Fibroblast of skin of right quadriceps (primary cell): ENCODE results near the gene NRXN2.

ENCODE experiments used
- DNase-seq: peaks from one replicate; pipeline ENCODE4 v3.0.0-alpha.2; 2013

The NRXN2 gene

GRCh38 chr11:64695548-64695947 is 27.4 kb downstream of the NRXN2 start:
- DNase-seq, result no peak

- DNase-seq, result no peak
Measured at GRCh38 chr11:64694821-64695365, 28.1 kb downstream of the NRXN2 start.

DNA sequence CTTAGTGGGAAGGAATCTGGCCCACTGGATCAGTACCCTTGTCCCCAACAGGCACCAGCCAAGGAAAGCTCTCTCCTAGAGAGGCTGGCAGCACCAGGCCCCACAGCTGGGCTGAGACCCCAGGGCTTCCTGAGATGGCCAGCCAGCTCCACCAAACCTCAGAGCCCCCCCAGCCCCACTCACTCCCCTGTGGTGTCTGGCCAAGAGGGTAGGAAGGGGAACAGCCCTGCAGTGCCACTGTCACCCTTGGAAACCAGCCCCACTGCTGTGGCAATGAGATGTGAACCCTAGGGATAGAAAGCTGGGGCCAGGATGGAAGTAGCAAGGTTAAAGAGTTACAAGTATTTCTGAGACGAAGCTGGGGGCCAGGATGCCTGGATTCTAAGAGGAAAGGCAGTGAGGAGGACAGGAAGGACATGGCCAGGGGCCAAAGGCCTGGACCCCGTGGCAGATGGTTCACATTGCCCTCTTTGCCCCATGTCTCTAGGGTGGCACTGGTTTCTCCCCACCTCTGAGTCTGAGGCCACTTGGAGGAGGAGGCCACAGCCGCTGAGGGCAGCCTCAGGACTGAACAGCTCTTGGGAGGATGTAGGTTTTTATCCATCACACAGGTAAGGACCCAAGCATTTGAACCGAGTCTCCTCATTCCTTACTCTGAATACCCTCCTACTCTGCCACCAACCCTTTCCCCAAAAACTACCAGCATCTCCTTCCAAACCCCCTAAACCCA is 28.8 kb downstream of the NRXN2 start:
- DNase-seq, result no peak

GRCh38 chr11:64692764-64693331 is 30.1 kb downstream of the NRXN2 start:
- DNase-seq, result no peak

DNA sequence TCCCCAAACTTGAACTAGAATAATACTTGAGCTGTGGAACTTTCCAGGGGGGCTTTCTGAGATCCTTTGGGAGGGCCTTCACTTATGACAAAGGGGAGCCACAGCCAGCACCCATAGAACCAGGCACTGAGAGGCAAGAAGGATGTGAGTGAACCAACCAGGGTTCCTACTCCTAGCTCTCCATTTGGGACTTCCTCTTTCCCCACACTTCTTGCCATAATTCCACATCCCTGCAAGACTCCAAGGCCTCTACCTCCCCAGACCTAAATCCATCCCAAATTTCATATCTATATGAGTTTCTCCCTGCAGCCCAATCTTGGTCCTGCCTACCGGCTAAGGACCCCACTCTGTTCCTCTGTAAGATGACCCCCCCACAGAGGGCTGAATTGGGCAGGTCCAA is 31.5 kb downstream of the NRXN2 start:
- DNase-seq, result no peak

DNA sequence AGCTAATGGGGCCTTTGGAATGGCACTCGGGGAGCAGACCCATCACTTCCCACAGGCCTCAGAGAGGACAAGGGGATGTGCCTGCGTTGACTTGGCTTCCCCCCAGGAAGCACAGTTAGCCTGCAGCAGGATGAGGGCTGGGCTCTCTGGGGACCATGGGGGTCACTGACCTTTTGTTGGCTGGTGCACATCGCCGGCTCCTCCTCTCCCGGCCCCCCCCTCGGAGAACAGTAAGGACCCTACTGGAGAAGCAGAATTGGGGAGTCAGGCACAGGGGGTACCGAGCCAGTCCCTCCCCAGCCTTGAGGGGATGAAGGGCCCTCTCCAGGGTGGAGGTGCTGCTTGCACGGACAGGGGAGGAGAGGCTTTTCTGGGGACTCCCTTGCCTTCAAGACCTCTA is 32.8 kb downstream of the NRXN2 start:
- no peak for DNase-seq

GRCh38 chr11:64688534-64688982 is 34.4 kb downstream of the NRXN2 start:
- DNase-seq, result peak; percentile 81

DNA sequence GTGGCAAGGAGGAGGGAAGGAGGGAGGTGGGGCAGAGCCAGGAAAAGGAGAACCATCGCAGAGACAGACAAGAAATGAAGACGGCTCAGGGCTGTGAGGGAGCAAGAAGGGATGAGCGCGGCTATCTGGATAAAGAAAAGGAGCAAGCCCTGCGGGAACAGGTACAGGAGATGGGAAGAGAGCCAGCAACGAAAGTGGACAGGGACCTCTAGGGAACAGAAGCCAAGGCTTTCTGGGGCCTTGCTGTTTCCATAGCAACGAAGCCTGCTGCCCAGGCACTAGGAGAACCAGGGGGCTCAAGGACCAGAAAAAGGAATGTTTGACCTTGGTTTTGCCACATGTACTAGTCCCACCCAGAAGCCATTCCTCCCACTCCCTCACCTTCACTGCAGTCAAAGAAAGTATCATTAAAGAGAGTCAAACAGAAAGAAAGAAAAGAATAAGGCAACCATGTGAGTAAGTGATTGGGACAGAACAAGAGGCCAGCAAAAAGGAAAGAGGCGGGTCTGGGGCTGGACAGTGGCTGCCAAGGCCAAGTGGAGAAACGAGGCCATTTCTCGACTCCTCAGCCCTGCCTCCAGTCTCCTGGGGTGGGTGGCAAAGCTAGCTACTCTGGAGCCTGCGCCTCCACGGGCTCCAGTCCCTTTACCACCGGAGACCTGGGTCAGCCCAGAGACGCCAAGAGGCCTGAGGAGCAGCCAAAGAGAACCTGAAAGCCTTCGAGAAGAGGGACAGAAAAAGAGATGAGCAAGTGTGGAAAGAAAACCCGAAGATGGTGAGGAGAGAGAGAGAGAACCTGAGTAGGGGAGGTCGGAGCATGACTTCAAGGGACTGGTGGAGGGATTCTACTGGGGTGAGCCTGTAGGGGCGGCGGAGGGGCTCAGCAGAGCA is 35.1 kb downstream of the NRXN2 start:
- DNase-seq, result no peak

- no peak for DNase-seq
Measured at GRCh38 chr11:64687204-64687603, 35.8 kb downstream of the NRXN2 start.

DNA sequence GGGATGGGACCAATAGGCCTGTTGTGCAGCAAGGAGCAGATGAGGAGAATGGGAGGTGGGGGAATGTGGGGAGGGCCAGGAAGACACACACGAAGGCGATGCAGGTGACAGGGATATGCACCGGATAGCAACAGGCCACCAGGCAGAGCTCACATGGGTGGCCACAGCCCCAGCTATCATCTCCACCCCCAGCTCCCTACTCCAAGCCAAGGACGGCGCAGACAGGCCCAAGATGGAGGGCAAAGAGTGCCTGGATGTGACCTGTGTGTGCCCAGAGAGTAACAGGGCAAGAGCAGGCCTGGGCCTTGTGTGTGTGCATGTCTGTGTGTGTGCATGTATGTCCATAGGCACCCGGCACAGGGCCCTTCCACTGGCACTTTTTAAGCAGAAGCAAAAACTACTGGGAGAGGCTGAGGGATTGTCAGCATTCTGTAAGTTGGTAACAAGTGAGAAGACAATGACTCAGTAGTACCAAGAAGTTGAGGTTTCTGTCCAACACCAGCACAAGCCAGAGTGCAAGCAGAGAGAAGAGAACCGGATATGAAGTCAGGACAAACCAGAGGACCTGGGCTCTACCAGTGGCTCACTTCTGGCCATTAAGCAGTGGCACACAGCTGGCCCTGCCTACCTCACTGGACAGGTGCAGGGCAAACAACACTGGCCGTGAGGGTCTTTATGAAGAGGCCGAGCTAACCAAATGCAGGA is 36.4 kb downstream of the NRXN2 start:
- DNase-seq, result no peak

- DNase-seq, result no peak
Measured at GRCh38 chr11:64685536-64685935, 37.5 kb downstream of the NRXN2 start.

DNA sequence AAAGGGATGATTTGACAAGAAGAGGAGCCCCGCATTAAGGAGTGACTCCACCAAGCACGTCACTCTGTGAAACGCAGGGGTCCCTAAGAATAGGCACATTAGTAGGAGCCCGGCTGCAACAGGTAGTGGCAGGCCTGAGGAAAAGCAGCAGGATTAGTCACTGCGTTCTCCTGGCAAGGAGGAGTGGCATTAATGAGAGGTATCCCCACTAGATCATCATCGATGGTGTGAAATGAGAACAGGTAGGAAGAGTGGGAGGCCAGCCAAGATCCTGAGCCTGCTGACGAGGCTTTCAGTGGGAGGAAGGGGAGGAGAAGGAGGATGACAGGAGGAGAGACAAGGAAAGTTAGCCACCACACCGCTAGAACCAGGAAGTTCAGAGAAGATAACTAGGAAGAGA is 38.6 kb downstream of the NRXN2 start:
- no peak for DNase-seq

DNA sequence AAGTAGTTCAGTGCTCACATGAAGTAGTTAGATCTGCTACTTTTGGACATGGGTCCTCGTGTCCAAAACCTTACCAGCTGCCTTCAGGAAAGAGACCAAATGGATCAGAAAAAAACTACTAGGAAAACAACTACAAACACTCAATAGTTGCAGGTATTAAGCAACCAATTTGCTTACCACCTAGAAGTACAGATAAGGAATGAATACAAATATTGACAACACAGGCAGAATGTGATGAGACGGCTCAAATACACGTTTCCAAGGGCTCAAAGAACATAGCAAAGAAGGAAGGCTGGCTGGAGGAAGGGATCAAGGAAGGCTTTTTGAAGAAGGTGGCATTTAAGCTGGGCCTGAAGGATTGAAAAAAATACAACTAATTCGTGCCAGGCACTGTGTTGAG is 41.8 kb downstream of the NRXN2 start:
- DNase-seq, result no peak

DNA sequence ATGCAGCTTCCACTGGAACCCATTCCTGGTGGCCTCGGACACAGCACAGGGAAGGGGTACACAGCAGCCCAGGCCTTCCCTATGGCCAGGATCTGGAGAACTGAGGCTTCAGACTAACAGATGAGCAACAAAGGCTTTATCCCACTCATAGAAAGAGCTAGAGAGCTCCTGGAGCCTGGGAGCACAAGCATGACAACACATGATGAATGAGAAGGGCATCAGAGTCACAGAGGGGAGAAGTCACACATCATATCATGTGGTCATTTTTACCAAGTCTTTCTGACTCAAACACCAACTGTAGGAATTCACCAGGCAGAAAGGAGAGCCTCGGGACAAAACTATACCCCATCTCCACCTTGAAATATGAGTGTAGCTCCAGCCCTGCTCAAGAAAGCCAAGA is 43.2 kb downstream of the NRXN2 start:
- no peak for DNase-seq

DNA sequence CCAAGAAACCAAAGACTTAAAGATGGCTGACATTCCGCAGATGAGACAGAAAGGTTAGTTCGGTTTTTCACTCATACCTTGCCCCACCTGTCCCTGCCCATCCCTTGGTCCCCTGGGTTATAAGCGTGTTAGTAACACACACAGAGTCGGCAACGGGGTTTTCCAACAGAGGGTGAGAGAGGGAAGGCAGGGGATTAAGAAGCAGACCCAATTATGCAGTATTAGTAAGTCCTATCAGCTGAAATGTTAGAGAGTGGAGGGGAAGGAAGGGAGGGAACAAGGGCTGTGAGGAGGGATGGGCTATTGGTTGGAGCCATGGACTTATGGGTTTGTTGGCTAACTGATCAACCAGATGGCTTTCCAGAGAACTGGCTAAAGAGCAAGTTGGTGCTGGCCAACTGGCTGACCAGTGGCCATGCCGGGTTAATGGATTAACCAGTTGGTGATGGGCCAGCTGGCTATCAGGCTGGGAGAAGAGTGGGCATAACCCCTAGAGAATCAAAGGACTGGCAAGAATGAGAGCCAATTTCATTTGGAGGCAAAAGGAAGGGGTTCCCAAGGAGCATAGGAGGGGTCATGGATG is 45.5 kb downstream of the NRXN2 start:
- DNase-seq, result no peak

DNA sequence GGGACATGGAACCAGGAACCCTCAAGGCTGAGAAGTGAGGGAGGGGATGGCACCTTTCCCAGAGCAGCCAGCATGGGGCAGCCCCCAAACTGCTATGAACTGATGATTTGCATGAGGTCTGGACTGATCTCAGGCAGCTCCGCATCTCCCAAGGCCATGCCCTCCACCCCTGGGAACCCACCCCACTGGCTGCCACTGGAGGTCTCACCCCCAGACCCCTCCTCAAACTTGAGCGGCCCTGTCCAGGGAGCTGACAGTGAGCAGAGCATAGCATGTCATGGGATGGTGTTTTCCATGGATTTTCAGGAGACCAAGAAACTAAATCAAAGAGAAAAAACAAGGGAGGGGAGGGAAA is 46.8 kb downstream of the NRXN2 start:
- DNase-seq, result no peak

- DNase-seq, result peak; percentile 83
Measured at GRCh38 chr11:64675450-64676260, 47.3 kb downstream of the NRXN2 start.

GRCh38 chr11:64674774-64675173 is 48.2 kb downstream of the NRXN2 start:
- DNase-seq, result no peak

- DNase-seq, result no peak
Measured at GRCh38 chr11:64673279-64673678, 49.7 kb downstream of the NRXN2 start.

- DNase-seq, result no peak
Measured at GRCh38 chr11:64672875-64673274, 50.1 kb downstream of the NRXN2 start.

GRCh38 chr11:64670975-64671374 is 52.0 kb downstream of the NRXN2 start:
- DNase-seq, result no peak
